ENCODE data around the gene ELOVL1. TPM values are rescaled to one million over a fixed set of nuclear protein-coding genes. Genes with fewer than 3 reads are reported as not detected.
"Not testable (repeated sequence)": the region's sequence is repeated elsewhere in the genome, so short reads cannot be mapped to it uniquely, and the experiment has no call there.

ELOVL1 gene
- polyA plus RNA-seq, 1 donor from 2014 or later, result 69.6 TPM

DNA sequence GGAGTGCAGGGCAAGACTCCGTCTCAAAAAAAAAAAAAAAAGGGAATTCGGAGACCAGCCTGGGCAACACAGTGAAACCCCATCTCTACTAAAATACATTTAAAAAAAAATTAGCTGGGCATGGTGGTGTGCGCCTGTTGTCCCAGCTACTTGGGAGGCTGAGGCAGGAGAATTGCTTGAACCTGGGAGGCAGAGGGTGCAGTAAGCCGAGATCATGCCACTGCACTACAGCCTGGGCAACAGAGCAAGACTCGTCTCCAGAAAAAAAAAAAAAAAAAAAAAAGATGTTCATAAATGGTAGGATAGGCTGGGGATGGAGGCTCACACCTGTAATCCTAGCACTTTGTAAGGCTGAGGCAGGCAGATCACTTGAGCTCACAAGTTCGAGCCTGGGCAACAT lies 2.0 kb upstream of the ELOVL1 start:
- not testable (repeated sequence) for H3K4me3 Mint-ChIP-seq

DNA sequence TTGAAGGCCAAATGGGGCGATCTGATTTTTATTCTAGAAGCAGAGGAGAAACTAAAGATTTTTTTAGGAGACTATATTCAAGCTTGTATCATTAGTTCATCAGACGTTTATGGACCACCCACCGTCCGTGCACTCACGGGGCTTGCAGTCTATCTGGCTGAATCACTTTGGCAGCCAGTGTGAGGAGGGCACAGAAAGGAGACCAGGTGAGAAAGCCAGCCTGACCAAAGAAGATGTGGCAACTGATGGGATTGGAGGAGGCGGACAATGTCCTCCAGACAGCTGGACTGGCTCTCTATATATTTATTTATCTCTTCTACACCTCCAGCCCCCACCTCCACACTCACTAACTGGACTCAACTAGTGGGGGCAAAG lies 822 bp upstream of the ELOVL1 start:
- Mint-ChIP-seq H3K4me1 (peaks cover 23 to 24% (median 24%) of the 10 kb centered on the region in 3 donors), H3K27me3 (no peaks in the 10 kb centered on the region), H3K9me3 (no peaks in the 10 kb centered on the region), H3K27ac (peak overlapping the region; percentile 79 to 92 (median 89)), H3K36me3 (no peaks in the 10 kb centered on the region), H3K4me3 (peak overlapping the region; percentile 87 to 99 (median 92))

More for the DNA sequence above, 2.0 kb upstream of the ELOVL1 start:
- not testable (repeated sequence) for H3K27ac Mint-ChIP-seq, H3K9me3 Mint-ChIP-seq, H3K27me3 Mint-ChIP-seq, H3K36me3 Mint-ChIP-seq
- peaks cover 23 to 24% (median 24%) of the 10 kb centered on the region in 3 donors for H3K4me1 Mint-ChIP-seq

DNA sequence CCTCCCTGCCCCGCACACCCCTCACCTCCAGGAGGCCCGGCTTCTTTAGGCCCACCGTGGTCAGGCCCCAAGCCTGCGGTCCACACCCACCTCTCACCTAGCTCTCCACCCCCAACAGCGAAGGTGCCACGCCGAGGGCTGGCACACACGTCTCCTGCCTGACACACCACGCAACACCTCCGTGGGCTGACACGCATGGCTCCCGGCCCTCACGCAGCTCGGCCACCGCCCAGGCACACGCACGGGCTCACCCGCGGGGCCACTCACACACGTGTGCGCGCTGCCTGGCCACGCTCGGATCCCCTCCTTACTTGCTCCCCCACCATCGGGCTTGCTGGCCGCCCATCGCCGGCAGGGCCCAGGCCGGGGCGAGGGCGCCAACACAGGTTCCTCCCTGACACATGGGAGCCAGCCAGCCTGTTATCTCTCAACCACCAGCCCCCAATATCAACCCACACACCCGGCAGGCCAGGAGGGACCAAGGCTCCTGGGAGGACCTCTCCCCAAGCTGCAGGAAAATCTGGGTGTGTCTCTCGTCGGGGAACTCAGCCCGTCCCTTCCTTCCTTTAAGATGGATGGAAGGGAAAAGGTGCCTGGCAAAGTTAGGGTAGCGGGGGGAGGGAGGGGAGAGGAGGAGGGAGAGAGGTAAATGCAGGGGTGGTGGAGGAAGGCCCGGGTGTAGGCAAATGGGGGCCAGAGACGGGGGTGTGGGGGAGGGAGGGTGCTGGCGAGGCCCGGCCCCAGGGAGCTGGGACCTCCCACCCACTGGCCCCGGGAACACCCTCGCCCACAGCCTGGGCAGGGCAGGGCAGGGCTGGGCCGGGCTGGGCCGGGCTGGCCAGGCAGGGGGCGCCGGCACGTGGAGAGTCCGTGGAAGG lies 546 bp downstream of the ELOVL1 start:
- no peaks in the 10 kb centered on the region for H3K9me3 Mint-ChIP-seq

DNA sequence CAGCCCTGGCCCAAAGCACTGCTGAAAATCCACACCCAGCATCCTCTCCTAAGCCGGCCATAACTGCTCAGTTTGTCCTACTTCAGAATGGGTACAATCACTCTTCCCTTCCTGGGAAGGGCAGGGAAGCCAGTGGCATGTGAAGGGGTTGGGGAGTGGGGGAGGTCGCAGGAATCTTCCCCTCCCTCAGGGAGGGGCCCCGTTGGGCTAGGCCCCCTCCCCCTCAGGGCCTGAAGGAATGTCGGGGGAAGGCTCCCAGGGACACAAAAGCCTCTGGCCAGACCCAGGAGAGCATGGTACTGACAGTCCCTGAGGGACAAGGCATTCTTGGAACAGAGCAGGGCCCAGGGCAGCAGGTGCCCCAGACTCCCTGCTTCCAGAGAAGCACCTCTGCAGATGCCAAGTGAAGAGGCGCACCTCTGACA lies 1.2 kb downstream of the ELOVL1 start:
- Mint-ChIP-seq H3K9me3 (no peaks in the 10 kb centered on the region), H3K36me3 (no peaks in the 10 kb centered on the region), H3K4me1 (peaks cover 23 to 24% (median 23%) of the 10 kb centered on the region in 3 donors), H3K27me3 (no peaks in the 10 kb centered on the region), H3K27ac (peak overlapping the region; percentile 87 to 94 (median 89)), H3K4me3 (peak overlapping the region; percentile 88 to 95 (median 93))

More for the DNA sequence above, 546 bp downstream of the ELOVL1 start:
- peak overlapping the region; percentile 87 to 94 (median 89) for H3K27ac Mint-ChIP-seq
- no peaks in the 10 kb centered on the region for H3K36me3 Mint-ChIP-seq
- H3K27me3 Mint-ChIP-seq, result no peaks in the 10 kb centered on the region
- peaks cover 23 to 24% (median 24%) of the 10 kb centered on the region in 3 donors for H3K4me1 Mint-ChIP-seq
- peak overlapping the region; percentile 88 to 95 (median 93) for H3K4me3 Mint-ChIP-seq

DNA sequence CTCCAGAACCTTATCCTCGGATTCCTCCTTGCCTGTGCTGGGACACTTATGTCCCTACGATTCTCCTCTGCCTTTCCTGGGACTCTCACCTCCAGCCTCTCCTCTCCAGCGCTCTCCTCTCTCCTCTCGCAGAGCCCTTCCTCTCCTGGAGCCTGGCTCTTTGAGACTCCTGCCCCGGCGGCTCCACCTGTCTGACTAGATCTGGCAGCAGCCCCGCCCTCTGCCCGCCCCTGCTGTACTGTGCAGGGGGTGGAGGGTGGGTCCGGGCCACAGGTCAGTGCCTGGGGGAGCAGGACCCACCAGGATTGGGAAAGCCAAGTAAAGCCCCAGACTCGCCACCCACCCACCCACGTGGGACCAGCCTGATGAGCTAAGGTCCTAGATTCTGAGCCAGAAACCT lies 1.6 kb downstream of the ELOVL1 start:
- Mint-ChIP-seq H3K36me3 (no peaks in the 10 kb centered on the region), H3K27ac (peak overlapping the region in 2 of 3 donors; percentile 87 to 89)

DNA sequence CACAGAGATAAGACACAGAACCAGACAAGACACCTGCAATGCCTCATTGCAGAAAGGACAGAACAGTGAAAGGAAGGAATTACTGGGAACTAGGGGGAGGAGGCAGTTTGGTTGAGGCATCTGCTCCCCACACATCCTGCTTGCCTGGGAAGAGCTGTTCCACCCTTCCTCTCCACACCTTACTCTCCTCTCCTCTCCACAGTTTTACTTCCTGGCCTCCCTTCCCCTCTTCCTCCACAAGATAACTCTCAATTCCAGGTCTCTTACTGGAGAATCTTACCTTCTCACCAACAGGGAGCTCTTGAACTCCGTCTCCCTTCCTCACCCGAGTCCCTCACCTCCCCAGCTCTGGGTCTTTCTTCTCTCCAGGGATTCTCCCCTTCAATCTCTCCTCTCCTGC lies 2.1 kb downstream of the ELOVL1 start:
- Mint-ChIP-seq H3K36me3 (no peaks in the 10 kb centered on the region), H3K27ac (peak overlapping the region in 2 of 3 donors; percentile 27 to 89), H3K9me3 (no peaks in the 10 kb centered on the region), H3K4me3 (peak overlapping the region; percentile 53 to 95 (median 78)), H3K4me1 (peaks cover 14 to 23% (median 16%) of the 10 kb centered on the region in 3 donors), H3K27me3 (no peaks in the 10 kb centered on the region)

More for the DNA sequence above, 1.6 kb downstream of the ELOVL1 start:
- no peaks in the 10 kb centered on the region for H3K27me3 Mint-ChIP-seq
- peak overlapping the region; percentile 88 to 95 (median 93) for H3K4me3 Mint-ChIP-seq
- no peaks in the 10 kb centered on the region for H3K9me3 Mint-ChIP-seq
- H3K4me1 Mint-ChIP-seq, result peaks cover 19 to 24% (median 21%) of the 10 kb centered on the region in 3 donors

DNA sequence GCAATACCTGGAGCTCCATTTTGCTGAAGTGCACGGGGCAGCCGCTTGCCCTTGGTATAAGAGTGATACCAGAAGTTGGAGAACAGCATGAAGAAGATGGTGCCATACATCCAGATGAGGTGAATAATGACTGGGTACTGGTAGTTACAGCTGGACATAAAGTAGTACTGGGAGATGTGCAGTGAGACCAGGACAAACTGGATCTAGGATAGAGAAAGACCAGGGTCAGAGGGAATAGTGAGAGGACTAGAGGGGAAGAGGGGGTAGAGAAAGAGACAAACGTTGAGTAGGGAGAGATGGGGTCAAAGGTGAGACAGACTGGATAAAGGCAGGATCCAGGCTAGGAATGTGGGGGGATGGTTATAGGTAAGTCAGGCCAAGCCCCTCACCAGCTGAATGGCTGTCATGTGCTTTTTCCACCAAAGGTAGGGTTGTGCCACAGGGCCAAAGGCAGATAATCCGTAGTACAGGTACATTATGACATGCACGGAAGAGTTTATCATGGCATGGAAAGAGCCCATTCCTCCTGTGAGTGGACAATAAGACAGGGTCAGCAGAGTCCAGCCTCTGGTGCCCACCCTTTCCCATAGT lies 3.8 kb downstream of the ELOVL1 start:
- H3K27me3 Mint-ChIP-seq, result no peaks in the 10 kb centered on the region
- H3K4me1 Mint-ChIP-seq, result peaks cover 10 to 23% (median 16%) of the 10 kb centered on the region in 3 donors
- peak overlapping the region in 1 of 3 donors; percentile 52 for H3K27ac Mint-ChIP-seq
- no peaks in the 10 kb centered on the region for H3K36me3 Mint-ChIP-seq
- peak overlapping the region in 2 of 4 donors; percentile 68 to 75 for H3K4me3 Mint-ChIP-seq
- no peaks in the 10 kb centered on the region for H3K9me3 Mint-ChIP-seq

DNA sequence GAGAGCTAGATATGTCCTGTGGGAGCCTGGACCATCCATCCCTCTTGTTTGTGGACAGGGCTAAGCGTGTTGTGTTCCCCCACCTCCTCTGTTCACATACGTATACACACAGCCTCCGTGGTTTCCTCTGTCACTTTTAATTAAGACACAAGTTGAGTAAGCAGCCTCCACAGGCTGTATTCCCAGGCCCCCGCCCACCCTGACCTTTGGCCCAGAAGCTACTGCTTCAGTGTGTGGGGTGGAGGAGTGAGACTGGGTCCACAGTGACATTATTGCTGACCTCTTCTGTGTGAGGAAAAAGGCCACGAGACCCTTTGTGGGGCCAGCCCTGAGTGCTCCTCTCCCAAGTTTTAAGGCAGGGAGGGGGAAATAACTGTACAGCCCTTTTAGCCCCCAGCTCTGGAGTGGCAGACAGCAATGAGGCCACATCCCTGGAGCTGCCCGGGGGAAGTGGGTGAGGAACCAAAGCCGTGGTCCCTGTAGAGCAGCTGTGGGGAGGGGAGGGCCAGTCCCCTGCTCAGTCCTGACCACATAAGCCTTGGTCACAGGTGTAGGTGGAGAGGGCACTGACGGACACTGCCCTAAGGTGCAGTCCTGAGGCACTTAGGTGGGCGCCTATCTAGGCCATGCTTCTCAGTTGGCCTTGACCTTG lies 4.4 kb downstream of the ELOVL1 start:
- peaks cover under 1% of the 10 kb centered on the region for H3K36me3 Mint-ChIP-seq
- no peaks in the 10 kb centered on the region for H3K9me3 Mint-ChIP-seq
- no peaks in the 10 kb centered on the region for H3K27me3 Mint-ChIP-seq
- H3K27ac Mint-ChIP-seq, result peak overlapping the region in 2 of 3 donors; percentile 47 to 52
- peak overlapping the region in 1 of 4 donors; percentile 68 for H3K4me3 Mint-ChIP-seq
- H3K4me1 Mint-ChIP-seq, result peaks cover 12 to 17% (median 14%) of the 10 kb centered on the region in 3 donors

DNA sequence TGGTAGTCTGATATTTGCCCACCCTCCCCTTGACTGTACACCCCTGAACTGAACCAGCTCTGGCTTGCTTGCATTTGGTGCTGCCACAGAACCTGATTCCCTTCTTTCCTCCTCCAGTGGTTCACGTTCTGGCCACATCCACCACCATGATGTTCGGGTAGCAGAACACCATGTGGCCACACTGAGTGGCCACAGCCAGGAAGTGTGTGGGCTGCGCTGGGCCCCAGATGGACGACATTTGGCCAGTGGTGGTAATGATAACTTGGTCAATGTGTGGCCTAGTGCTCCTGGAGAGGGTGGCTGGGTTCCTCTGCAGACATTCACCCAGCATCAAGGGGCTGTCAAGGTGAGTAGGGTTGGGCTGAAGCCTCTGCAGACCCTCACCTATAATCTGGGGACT lies 7.2 kb downstream of the ELOVL1 start:
- Mint-ChIP-seq H3K4me1 (peaks cover 13 to 15% (median 14%) of the 10 kb centered on the region in 3 donors), H3K27ac (no peak overlapping the region), H3K27me3 (no peaks in the 10 kb centered on the region), H3K9me3 (no peaks in the 10 kb centered on the region), H3K36me3 (peaks cover 4% of the 10 kb centered on the region), H3K4me3 (peak overlapping the region in 3 of 4 donors; percentile 54 to 63 (median 59))

DNA sequence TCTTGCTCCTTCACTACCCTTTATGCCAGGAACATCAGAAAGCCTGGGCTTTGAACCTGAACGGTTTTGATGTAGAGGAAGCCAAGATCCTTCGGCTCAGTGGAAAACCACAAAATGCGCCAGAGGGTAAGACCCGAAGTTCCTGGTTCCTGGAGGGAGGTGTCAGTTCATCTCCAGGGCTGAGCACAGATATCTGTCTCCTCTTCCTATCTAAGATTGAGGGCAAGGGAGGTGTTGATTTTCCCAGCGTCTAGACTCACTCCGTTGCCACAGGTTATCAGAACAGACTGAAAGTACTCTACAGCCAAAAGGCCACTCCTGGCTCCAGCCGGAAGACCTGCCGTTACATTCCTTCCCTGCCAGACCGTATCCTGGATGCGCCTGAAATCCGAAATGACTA lies 8.1 kb downstream of the ELOVL1 start:
- Mint-ChIP-seq H3K4me3 (peak overlapping the region in 3 of 4 donors; percentile 56 to 93 (median 83)), H3K4me1 (peaks cover 10 to 12% (median 11%) of the 10 kb centered on the region in 3 donors), H3K27ac (peak overlapping the region in 1 of 3 donors; percentile 61), H3K36me3 (peaks cover 4% of the 10 kb centered on the region), H3K9me3 (no peaks in the 10 kb centered on the region), H3K27me3 (no peaks in the 10 kb centered on the region)

DNA sequence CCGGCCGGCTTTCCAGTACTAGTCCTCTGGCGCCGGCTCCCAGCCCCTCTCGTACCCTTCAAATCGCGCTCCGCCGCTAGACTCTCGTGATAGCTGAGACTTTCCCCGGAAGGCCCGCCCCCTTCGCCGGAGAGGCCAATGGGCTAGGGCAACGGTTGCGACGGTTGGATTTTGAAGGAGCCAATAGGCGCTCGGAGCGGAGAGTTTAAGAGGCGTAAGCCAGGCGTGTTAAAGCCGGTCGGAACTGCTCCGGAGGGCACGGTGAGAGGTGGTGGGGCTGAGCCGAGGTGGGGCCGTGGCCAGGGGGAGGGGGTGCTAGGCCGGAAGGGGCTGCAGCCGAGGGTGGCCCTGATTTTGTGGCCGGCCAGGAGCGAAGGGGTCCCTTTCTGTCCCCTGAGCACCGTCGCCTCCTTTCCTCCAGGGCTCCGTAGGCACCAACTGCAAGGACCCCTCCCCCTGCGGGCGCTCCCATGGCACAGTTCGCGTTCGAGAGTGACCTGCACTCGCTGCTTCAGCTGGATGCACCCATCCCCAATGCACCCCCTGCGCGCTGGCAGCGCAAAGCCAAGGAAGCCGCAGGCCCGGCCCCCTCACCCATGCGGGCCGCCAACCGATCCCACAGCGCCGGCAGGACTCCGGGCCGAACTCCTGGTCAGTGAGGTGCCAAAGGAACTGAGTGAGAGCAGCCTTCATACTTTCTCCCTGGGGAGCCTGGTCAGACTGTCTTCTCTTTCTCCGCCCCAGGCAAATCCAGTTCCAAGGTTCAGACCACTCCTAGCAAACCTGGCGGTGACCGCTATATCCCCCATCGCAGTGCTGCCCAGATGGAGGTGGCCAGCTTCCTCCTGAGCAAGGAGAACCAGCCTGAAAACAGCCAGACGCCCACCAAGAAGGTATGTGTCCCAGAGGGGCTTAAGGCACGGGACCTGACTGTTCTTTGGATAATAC lies 8.8 kb downstream of the ELOVL1 start, which contains the start of gene CDC20:
CDC20 (plus strand) TSS at position 236 of the 948 bp plus-strand sequence; CDS start at position 471, 235 bp downstream.
- no peaks in the 10 kb centered on the region for H3K27me3 Mint-ChIP-seq
- peak within 1 kb of the TSS; percentile 87 to 97 (median 90) for H3K4me3 Mint-ChIP-seq
- no peaks in the 10 kb centered on the region for H3K9me3 Mint-ChIP-seq
- peak within 1 kb of the TSS; percentile 62 to 91 (median 81) for H3K27ac Mint-ChIP-seq
- H3K36me3 Mint-ChIP-seq, result peaks cover 4% of the 10 kb centered on the region
- peaks cover 10 to 12% (median 11%) of the 10 kb centered on the region in 3 donors for H3K4me1 Mint-ChIP-seq

DNA sequence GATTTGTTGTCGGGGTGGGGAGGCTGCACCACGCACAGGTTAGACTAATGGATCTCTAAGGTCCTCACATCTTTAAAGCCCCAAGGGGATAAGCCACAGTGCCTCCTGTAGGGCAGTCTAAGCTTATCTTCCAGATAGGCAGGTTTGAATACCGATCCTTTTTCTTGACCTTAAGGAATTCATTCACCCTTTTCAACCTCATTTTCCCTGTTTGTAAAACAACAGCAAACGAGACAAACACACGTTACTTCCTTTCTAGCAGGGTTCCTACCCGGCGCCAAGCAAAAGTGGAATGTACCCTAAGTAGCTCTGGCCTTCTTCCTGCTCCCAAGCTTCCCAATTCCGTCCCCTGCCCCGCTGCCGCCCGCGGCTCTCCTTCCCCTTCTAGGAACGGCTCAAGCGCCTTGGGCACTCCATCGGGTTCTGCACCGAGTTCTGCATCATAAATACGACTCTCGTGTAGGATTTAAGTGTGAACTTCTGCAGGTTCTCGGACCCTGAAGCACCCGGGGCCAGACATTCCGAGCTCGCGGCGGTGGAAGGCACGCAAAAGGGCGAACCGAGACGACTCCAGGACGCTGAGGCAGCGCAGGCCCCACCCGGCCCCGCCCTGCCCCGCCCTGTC lies 9.6 kb downstream of the ELOVL1 start:
- peak overlapping the region; percentile 87 to 97 (median 90) for H3K4me3 Mint-ChIP-seq
- peaks cover 4% of the 10 kb centered on the region for H3K36me3 Mint-ChIP-seq
- peak overlapping the region; percentile 59 to 91 (median 62) for H3K27ac Mint-ChIP-seq
- H3K4me1 Mint-ChIP-seq, result peaks cover 10 to 12% (median 11%) of the 10 kb centered on the region in 3 donors
- H3K9me3 Mint-ChIP-seq, result no peaks in the 10 kb centered on the region
- H3K27me3 Mint-ChIP-seq, result no peaks in the 10 kb centered on the region

DNA sequence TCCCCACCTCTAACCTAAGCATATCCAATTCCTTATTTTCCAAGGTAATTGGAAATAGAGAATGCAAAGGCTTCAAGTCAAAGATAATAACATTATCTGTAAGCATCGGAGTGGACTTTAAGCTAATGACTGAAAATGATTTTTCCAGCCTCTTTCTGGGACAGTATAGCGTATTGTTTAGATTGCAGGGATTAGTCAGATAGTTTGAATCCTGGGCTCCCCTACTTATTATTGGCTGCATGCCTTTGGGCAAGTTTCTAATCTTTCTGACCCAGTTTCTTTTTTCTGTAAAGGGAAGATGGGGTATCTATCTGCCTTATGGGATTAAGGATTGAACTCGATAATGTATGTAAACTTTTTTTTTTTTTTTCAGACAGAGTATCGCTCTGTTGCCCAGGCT lies 10.6 kb downstream of the ELOVL1 start:
- Mint-ChIP-seq H3K27me3 (no peaks in the 10 kb centered on the region), H3K4me3 (peak overlapping the region in 1 of 4 donors; percentile 57), H3K4me1 (peaks cover 10 to 12% (median 11%) of the 10 kb centered on the region in 3 donors), H3K27ac (no peak overlapping the region), H3K9me3 (no peaks in the 10 kb centered on the region), H3K36me3 (peaks cover 4% of the 10 kb centered on the region)
